Measurements from ENCODE around the gene PPP1R10. TPM values are rescaled to one million over a fixed set of nuclear protein-coding genes. Genes with fewer than 3 reads are reported as not detected.
"Not testable (repeated sequence)": the region's sequence is repeated elsewhere in the genome, so short reads cannot be mapped to it uniquely, and the experiment has no call there.

Gene PPP1R10
- total RNA-seq = 100 to 1,000 TPM; 140 to 151 TPM

GRCh38 chr6:30616811-30617564 is at the start of gene PPP1R10:
PPP1R10 (minus strand) TSS chr6:30617243; CDS start chr6:30609944, 7,299 bp downstream.
- ATAC-seq (ENCODE audit: low read depth) (peak; percentile 73), DNase-seq (peak; percentile 97)
- Mint-ChIP-seq H3K27ac (peak within 1 kb of the TSS; percentile 98), H3K36me3 (peaks cover 50% of the 10 kb centered on the region), H3K9me3 (no peaks in the 10 kb centered on the region), H3K4me1 (peaks cover 32% of the 10 kb centered on the region), H3K27me3 (no peaks in the 10 kb centered on the region), H3K4me3 (peak within 1 kb of the TSS; percentile 95)
- POLR2A ChIA-PET = interaction anchor here (0.6 to 2.6 kb wide), 23 partner anchors 9 to 541 kb away, joined by 3 to 25 read pairs (median 7); partner anchors contain the start of genes ABCF1, ATAT1, CCHCR1 and DHX16

DNA sequence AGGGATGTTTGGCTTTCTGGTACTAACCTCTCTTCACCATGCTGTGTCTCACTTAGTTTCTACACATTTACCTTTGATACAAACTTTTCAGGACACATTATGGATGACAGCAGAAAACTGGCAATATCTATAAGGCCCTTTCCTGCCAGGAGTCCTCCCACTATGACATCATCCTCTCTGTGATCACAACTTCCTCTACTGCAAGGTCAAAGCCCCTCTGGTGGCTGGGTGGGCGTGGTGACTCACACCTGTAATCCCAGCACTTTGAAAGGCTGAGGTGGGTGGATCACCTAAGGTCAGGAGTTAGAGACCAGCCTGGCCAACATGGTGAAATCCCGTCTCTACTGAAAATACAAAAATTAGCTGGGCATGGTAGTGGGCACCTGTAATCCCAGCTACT is 49.3 kb upstream of the PPP1R10 start:
- H3K4me1 Mint-ChIP-seq = peaks cover 20% of the 10 kb centered on the region
- peak overlapping the region; percentile 35 for H3K27ac Mint-ChIP-seq
- not testable (repeated sequence) for H3K27me3 Mint-ChIP-seq, H3K9me3 Mint-ChIP-seq, H3K4me3 Mint-ChIP-seq, DNase-seq
- POLR2A ChIA-PET = interaction anchor here (0.6 kb wide), 1 partner anchor 161 kb away, joined by 4 read pairs; no protein-coding TSS in a partner anchor
- H3K36me3 Mint-ChIP-seq = peaks cover 29% of the 10 kb centered on the region
- ATAC-seq (ENCODE audit: low read depth) = peak; percentile 56

- H3K9me3 Mint-ChIP-seq = no peaks in the 10 kb centered on the region
- ATAC-seq (ENCODE audit: low read depth) = no peak
- peaks cover 10% of the 10 kb centered on the region for H3K4me1 Mint-ChIP-seq
- no peaks in the 10 kb centered on the region for H3K27me3 Mint-ChIP-seq
- POLR2A ChIA-PET = interaction anchor here (0.7 to 1.0 kb wide), 3 partner anchors 12 to 50 kb away, joined by 3 read pairs; no protein-coding TSS in a partner anchor
- no peak for DNase-seq
- peaks cover 25% of the 10 kb centered on the region for H3K36me3 Mint-ChIP-seq
- H3K4me3 Mint-ChIP-seq = no peak overlapping the region
- no peak overlapping the region for H3K27ac Mint-ChIP-seq
Measured at GRCh38 chr6:30664994-30665767, 48.1 kb upstream of the PPP1R10 start.

GRCh38 chr6:30657922-30658321 is 40.9 kb upstream of the PPP1R10 start:
- peaks cover 41% of the 10 kb centered on the region for H3K36me3 Mint-ChIP-seq
- DNase-seq; H3K9me3 Mint-ChIP-seq; H3K4me3 Mint-ChIP-seq; H3K27ac Mint-ChIP-seq; ATAC-seq (ENCODE audit: low read depth); POLR2A ChIA-PET; H3K27me3 Mint-ChIP-seq: not testable (repeated sequence)
- H3K4me1 Mint-ChIP-seq = peaks cover 10% of the 10 kb centered on the region

DNA sequence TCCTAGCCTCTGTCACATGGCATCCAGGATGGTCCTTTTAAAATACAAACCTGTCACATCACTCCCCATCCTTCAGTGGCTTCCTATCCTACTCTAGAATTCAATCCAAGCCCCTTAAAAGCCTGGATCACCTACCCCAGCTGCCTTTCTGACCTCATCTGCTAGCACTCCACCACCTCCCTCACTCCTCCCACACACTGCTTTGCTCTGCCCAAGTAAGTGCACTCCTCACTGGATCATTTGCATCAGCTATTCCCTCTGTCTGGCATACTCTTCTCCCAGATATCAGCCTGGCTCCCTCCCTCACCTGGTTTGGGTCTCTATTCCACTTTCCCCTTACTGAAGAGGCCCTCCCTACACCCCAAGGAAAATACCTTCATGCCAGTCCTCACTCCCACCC is 40.4 kb upstream of the PPP1R10 start:
- no peak overlapping the region for H3K4me3 Mint-ChIP-seq
- ATAC-seq (ENCODE audit: low read depth) (no peak), DNase-seq (no peak)
- no peaks in the 10 kb centered on the region for H3K27me3 Mint-ChIP-seq
- POLR2A ChIA-PET = no interaction called here
- peak overlapping the region; percentile 22 for H3K27ac Mint-ChIP-seq
- no peaks in the 10 kb centered on the region for H3K9me3 Mint-ChIP-seq
- peaks cover 42% of the 10 kb centered on the region for H3K36me3 Mint-ChIP-seq
- peaks cover 10% of the 10 kb centered on the region for H3K4me1 Mint-ChIP-seq

DNA sequence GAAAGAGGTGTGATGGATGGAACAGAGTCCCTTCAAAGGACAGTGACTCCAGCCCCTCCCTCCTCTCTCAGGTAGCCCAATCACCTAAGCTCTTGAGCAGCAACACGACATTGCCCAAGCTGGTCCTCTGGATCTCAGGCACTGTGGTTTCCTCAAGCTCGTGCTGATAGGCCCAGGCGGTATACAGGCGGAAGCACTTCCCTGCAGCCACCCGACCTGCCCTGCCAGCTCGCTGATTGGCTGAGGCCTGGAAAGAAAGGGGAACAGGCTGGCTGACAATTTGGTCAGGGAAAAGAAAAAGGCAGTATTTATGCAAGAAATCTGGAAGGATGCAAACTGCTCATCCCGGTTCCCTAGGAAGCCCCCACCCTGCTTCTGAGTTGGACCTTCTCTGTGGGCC is 39.5 kb upstream of the PPP1R10 start:
- DNase-seq = no peak
- Mint-ChIP-seq H3K27ac (no peak overlapping the region), H3K27me3 (no peaks in the 10 kb centered on the region), H3K9me3 (no peaks in the 10 kb centered on the region), H3K4me3 (no peak overlapping the region), H3K36me3 (peaks cover 38% of the 10 kb centered on the region), H3K4me1 (peaks cover 9% of the 10 kb centered on the region)
- POLR2A ChIA-PET = no interaction called here
- no peak for ATAC-seq (ENCODE audit: low read depth)

GRCh38 chr6:30655743-30656094 is 38.7 kb upstream of the PPP1R10 start:
- ATAC-seq (ENCODE audit: low read depth) = no peak
- H3K4me1 Mint-ChIP-seq = peaks cover 10% of the 10 kb centered on the region
- no peak for DNase-seq
- H3K4me3 Mint-ChIP-seq = no peak overlapping the region
- no peak overlapping the region for H3K27ac Mint-ChIP-seq
- H3K9me3 Mint-ChIP-seq = no peaks in the 10 kb centered on the region
- POLR2A ChIA-PET = no interaction called here
- peaks cover 39% of the 10 kb centered on the region for H3K36me3 Mint-ChIP-seq
- no peaks in the 10 kb centered on the region for H3K27me3 Mint-ChIP-seq

- Mint-ChIP-seq H3K27ac (no peak overlapping the region), H3K27me3 (no peaks in the 10 kb centered on the region), H3K9me3 (no peaks in the 10 kb centered on the region), H3K36me3 (peaks cover 39% of the 10 kb centered on the region), H3K4me3 (no peak overlapping the region), H3K4me1 (peaks cover 10% of the 10 kb centered on the region)
- DNase-seq (no peak), ATAC-seq (ENCODE audit: low read depth) (no peak)
- POLR2A ChIA-PET = interaction anchor here (1.1 kb wide), 1 partner anchor 14 kb away, joined by 3 read pairs; no protein-coding TSS in a partner anchor
Measured at GRCh38 chr6:30654798-30655742, 38.0 kb upstream of the PPP1R10 start.

DNA sequence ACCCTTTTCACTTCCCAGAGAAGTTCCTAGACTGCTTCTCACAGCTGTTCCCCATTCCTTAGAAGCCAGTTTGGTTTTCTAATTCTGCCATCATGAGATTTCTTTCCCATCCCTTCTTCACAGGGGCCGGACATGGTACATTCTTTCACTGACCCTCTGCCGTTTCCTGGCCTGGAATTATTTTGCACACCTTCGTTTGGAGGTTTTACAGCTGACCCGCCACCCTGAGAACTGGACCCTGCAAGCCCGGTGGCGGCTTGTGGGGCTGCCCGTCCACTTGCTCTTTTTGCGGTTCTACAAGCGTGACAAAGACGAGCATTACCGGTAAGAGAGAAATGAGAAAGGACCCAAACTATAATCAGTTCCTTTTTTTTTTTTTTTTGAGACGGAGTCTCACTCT is 34.1 kb upstream of the PPP1R10 start:
- H3K27me3 Mint-ChIP-seq = no peaks in the 10 kb centered on the region
- H3K4me3 Mint-ChIP-seq = no peak overlapping the region
- peak overlapping the region; percentile 10 for H3K27ac Mint-ChIP-seq
- peaks cover 23% of the 10 kb centered on the region for H3K36me3 Mint-ChIP-seq
- POLR2A ChIA-PET = interaction anchor here (0.7 kb wide), 1 partner anchor 46 kb away, joined by 4 read pairs; no protein-coding TSS in a partner anchor
- no peaks in the 10 kb centered on the region for H3K9me3 Mint-ChIP-seq
- no peak for ATAC-seq (ENCODE audit: low read depth)
- peaks cover 21% of the 10 kb centered on the region for H3K4me1 Mint-ChIP-seq
- DNase-seq = no peak

GRCh38 chr6:30647242-30648116 is 30.4 kb upstream of the PPP1R10 start:
- Mint-ChIP-seq H3K9me3 (no peaks in the 10 kb centered on the region), H3K4me3 (peak overlapping the region; percentile 86), H3K4me1 (peaks cover 31% of the 10 kb centered on the region), H3K36me3 (peaks cover 23% of the 10 kb centered on the region), H3K27me3 (no peaks in the 10 kb centered on the region), H3K27ac (peak overlapping the region; percentile 91)
- ATAC-seq (ENCODE audit: low read depth) (peak; percentile 70), DNase-seq (peak; percentile 85)
- POLR2A ChIA-PET = interaction anchor here (0.6 to 1.2 kb wide), 4 partner anchors 19 to 266 kb away, joined by 3 to 8 read pairs (median 3); partner anchors contain the start of genes DHX16, MRPS18B, PPP1R10 and VARS2

DNA sequence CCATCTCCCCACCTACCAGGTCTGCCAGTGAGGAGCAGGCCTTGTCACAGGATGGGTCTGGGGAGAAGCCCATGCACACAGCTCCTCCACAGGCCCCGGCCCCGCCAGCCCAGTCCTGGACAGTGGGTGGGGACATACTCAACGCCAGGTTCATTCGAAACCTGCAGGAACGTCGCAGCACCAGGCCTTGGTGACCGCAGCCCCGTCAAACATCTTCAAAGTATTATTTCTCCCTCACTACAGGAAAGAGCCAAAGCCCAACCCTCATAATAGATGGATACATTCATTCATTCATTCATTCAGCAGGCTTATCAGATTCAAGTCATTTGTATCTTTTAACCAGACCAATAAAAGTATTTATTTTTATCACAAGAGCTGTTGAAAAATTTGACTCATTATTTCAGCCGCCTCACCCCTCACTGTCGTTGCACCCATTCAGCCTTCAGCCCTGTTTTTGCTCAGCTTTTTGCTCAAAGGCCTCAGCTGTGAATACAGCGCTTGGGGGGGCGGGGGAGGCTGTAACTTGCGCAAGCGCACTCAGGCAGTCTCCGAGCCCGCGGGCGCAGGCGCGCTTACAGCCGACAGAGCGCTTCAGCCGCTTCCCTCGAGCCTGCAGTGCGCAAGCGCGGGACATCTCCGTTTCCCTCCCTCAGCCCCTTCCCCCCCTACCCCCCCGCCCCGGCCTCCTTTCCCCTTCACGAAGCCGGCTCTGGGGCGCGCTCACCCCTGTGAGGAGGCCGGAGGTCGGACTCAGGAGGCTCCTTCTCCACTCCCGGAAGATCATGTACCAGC is 29.6 kb upstream of the PPP1R10 start, which contains the start of gene C6orf136:
C6orf136 (plus strand) TSS at position 684 of the 792 bp plus-strand sequence; CDS start at position 783, 99 bp downstream.
- POLR2A ChIA-PET = interaction anchor here (0.6 to 2.2 kb wide), 3 partner anchors 18 to 32 kb away, joined by 3 to 7 read pairs (median 5); partner anchors contain the start of gene MRPS18B
- Mint-ChIP-seq H3K36me3 (peaks cover 19% of the 10 kb centered on the region), H3K27me3 (no peaks in the 10 kb centered on the region), H3K4me3 (peak within 1 kb of the TSS; percentile 86), H3K4me1 (peaks cover 35% of the 10 kb centered on the region), H3K27ac (peak within 1 kb of the TSS; percentile 91), H3K9me3 (no peaks in the 10 kb centered on the region)
- DNase-seq (peak; percentile 90), ATAC-seq (ENCODE audit: low read depth) (peak; percentile 86)

Measured in activated naive CD8-positive, alpha-beta T cell treated with anti-CD3 and anti-CD28 coated beads, Interleukin-2, amount 10 ng/mL, durations not matched to agents 7 days and 5 days (primary cell).